OCI-LY1 (cell line): Measurements from ENCODE around the gene GEMIN5.

ENCODE experiments used
- EZH2 ChIP-seq: fragments of 200-600 bp; sonication (generic), shearing (Covaris generic); IDR thresholded peaks from 2 replicates; pipeline ENCODE4 v1.8.0; 2017; ENCODE audit warnings: borderline replicate concordance, mixed run types, mild to moderate bottlenecking, antibody characterized with exemption, low read length, moderate library complexity, mixed read lengths
- TF ChIP-seq, protein P1 (sequence below): fragments of 200-600 bp; sonication (generic), shearing (Covaris generic); IDR thresholded peaks from 2 replicates; pipeline ENCODE4 v1.5.1; 2017; ENCODE audit warnings: mild to moderate bottlenecking, antibody characterized with exemption, low read length, moderate library complexity, mixed read lengths

DNA sequence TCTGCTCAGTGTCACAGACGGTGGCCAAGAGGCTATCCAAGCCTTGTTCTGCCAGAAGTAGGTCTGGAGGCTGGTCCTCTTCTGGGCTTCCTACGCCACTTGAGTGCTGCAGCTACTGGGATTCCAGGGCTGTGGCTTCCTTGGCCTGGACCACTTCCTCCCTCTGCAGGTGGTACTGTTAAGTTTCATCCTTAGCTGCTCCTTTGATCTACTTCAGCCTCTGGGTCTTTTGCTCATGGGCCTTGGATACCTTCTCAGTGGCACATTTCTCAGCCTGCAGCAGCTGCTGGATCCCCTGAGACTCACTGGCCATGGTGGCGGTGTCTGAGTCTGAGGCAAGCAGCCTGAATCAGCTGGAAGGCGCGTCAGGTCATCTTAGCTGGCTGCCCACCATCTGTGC, 69.3 kb downstream of the GEMIN5 start:
- TF ChIP-seq, protein P1, sequence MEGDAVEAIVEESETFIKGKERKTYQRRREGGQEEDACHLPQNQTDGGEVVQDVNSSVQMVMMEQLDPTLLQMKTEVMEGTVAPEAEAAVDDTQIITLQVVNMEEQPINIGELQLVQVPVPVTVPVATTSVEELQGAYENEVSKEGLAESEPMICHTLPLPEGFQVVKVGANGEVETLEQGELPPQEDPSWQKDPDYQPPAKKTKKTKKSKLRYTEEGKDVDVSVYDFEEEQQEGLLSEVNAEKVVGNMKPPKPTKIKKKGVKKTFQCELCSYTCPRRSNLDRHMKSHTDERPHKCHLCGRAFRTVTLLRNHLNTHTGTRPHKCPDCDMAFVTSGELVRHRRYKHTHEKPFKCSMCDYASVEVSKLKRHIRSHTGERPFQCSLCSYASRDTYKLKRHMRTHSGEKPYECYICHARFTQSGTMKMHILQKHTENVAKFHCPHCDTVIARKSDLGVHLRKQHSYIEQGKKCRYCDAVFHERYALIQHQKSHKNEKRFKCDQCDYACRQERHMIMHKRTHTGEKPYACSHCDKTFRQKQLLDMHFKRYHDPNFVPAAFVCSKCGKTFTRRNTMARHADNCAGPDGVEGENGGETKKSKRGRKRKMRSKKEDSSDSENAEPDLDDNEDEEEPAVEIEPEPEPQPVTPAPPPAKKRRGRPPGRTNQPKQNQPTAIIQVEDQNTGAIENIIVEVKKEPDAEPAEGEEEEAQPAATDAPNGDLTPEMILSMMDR, result peak; percentile 19; the same call in 1 of the 2 replicates
- no peak for TF ChIP-seq EZH2
